UCSD-AML1 (cell line): ENCODE measurements around the gene TMEM151B.

ENCODE experiments used
- DNase-seq: peaks from one replicate; lab custom pipeline; 2025; ENCODE audit not compliant: unreplicated experiment; lab: John Stamatoyannopoulos, UW

The TMEM151B gene

DNA sequence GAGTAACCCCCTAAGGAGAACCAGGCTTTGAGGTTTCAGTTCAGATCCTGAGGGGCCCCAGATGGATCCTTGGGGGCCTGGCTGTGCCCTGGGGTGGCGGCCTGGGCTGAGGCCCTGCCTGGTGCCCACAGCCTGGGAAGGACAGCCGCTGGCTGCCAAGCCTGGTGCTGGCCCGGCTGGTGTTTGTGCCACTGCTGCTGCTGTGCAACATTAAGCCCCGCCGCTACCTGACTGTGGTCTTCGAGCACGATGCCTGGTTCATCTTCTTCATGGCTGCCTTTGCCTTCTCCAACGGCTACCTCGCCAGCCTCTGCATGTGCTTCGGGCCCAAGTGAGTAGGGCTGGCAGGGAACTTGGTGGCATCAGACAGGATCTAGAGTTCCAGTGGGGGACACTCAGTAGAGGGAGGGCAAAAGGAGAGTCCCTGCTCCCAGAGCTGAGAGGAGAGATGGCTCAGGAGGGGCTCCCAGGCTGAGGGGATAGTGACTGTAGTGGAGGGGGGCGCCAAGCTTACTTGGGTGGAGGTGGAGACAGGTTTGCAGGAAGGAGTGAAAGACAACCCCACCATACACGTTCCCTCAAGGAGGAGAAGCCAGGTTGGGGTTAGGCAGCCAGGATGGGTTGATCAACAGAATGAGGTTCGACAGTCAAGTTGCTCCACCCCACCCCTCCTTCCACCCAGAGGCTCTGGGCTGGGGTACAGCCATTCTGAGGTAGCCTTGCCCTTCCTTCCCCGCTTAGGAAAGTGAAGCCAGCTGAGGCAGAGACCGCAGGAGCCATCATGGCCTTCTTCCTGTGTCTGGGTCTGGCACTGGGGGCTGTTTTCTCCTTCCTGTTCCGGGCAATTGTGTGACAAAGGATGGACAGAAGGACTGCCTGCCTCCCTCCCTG, 37.3 kb upstream of the TMEM151B start:
- peak; percentile 65 for DNase-seq

DNA sequence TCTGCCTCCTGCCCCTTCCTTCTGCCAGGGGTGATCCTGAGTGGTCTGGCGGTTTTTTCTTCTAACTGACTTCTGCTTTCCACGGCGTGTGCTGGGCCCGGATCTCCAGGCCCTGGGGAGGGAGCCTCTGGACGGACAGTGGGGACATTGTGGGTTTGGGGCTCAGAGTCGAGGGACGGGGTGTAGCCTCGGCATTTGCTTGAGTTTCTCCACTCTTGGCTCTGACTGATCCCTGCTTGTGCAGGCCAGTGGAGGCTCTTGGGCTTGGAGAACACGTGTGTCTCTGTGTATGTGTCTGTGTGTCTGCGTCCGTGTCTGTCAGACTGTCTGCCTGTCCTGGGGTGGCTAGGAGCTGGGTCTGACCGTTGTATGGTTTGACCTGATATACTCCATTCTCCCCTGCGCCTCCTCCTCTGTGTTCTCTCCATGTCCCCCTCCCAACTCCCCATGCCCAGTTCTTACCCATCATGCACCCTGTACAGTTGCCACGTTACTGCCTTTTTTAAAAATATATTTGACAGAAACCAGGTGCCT, 36.6 kb upstream of the TMEM151B start:
- no peak for DNase-seq

DNA sequence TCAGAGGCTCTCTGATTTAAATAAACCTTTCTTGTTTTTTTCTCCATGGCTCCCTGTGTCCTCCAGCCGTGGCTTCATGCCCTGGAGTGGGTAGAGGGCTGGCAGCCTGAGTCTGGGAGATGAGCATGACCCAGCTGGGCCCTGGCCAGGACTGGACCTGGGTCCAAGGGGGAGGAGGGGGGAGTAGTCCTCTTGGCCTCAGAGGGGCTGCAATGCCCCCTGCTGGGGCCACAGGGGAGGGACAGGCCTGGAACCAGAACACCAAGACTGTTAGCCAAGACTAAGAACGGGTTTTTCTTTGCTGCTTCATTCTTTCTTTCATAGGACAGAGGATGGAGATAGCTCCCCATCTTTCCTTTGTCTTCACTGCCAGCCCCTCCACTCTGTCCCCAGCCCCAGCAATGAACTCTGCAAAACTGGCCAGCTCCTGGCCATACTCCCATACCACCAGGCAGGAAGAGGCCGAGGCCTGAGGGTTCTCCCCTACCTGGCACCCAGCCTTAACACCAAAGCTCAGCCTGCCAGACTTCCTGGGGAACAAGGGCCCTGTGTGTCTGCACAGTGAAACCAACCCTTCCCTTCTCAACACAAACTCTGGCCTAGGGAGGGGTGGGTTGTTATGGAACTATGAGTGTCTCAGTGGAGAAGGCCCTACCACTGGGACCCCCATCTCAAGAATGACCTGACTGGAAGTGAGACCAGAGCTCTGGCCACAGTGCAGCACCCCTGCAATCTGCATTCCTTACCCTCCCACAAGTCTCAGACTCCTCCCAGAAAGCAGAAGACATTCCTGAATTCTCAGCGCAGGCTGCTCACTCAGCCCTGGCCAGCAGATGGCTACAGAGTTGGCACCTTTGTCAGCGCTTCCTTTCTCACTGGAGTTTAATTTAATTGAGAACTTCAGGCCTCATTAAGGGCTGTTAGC, 35.9 kb upstream of the TMEM151B start:
- peak; percentile 49 for DNase-seq

DNA sequence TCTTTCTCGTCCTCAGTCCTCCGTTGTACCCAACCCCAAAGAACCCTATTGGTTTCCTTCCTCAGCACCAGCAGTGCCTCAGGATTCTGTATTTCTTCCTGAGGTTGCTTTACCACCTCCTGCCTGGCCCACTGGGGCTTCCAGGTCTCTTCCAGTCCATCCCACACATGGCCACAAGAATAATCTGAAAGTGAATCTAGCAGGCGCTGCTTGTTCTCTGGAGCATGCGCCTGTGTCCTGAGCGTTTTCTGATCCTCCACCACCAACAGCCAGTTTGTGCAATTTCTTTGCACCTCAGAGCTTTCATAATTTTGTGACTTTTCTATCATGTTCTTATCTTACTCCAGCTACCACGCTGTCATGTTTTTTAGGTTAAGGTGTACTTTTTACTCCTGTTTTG, 35.0 kb upstream of the TMEM151B start:
- DNase-seq = no peak

DNA sequence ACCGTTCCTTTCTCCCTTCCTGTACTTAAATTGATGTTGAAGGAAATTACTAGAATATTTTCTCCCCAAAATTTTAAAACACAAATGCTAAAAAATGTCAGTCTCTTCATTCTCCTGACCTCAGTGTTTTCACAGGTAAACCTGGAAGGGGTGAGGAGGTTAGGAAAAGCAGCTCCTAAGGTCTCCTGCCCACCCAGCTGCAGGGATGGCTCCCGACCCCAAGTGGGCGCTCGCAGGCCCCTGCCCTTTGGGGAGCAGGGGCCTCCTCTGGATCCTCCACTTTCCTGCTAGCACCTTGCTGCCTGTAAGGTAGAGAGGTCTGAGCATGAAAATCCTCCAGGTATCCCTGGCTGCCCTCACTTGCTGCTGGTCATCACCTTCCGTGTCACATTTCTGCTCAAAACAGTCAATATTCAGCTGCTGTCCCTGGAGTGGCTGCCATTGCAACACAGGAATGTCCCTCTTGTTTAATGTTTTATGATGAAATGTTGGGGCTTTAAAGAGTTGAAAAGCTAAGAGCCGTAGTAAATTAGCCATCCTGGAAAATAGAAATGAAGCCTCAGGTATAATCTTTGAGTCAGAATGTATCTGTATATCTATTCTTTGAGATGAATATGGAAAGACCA, 34.2 kb upstream of the TMEM151B start:
- no peak for DNase-seq

DNA sequence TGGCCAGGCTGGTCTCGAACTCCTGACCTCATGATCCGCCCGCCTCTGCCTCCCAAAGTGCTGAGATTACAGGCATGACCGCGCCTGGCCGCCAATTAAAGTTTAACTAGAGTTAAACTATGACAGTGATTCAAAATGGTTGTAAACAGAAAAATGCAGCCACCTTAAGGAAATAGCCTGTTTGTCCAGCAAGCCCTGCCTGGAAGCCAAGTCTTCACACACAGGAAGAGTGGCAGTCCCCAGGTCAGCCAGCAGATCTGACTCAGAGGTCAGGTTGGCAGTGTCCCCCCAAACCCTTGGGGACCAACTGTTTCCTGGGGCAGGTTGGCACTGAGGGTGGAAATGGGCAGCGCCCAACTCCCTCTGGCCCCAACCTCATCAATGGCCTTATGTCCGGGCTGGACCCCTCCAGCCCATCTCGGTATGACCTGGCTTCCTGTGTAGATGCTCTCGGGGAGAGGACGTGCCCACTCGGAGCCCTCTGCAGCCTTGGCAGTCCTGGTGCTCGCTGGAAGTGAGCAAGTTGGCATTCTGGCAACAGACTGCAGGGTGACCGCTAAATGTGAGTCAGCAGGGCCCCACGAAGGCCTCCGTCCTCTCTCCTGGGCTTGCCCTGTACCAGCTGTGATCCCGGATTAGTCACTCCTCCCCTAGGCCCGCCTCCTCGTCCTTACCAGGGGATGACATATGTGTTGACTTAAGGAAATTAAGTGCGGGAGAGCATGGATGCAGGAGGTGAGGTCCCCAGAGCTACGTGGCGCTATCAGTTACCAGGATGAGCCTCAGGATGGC, 33.0 kb upstream of the TMEM151B start:
- peak; percentile 80 for DNase-seq

DNA sequence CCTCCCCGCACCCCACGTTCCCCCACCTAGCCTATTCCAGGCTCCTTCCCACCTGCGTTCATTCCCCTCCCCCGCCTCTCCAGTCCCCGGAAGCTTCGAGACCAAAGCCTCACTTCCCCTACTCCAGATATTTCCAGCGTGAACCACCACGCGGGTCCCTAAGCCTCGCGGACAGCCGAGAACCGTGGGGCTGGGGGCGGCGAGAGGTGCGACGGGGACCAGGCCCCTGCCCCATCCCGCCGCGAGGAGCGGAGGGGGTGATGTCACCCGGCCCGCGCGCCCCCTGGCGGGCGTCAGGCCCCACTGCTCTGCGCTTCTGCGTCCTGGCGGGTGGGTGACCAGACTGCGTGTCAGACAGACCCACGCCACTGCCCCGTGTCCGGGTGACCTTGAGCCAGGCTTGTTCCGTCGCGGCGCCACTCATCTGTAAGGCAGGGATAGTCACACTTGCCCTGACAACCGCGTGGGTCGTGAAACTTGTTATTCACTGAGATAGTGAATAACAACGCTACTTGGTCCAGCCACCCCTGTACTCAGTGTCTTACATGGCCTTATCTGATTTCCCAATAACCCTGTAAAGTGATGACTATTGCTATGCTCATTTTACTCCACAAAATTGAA, 32.3 kb upstream of the TMEM151B start:
- peak; percentile 79 for DNase-seq

DNA sequence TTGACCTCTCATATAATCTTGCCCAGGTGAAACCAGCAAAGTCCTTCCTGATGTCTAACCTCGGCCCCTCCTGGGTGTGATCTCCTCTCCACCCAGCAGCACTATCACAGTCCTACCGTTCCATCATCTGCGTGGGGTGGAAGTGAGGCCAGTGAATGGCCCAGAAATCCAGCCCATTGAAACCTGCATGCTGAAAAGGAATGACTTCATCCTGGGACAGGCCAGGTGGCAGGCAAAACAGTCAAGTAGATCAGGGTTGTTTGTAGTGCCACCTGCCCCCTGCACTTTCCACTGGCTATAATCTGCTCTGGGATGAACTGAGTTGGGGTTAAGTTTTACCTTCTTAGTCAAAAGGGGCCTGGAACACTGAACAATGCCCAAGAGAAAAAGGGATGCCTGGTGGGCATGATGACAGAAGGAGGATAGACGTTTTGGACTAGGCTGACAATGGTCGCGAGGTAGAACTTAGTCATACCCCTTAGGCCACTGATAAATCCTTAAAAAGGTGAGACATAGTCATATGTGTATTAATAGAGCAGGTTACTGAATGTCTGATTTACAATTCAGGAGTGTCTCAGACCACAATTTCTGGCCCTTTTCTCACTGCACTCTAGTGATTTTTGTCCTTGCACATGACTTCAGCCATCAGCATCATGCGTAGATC, 31.4 kb upstream of the TMEM151B start:
- DNase-seq = no peak

DNA sequence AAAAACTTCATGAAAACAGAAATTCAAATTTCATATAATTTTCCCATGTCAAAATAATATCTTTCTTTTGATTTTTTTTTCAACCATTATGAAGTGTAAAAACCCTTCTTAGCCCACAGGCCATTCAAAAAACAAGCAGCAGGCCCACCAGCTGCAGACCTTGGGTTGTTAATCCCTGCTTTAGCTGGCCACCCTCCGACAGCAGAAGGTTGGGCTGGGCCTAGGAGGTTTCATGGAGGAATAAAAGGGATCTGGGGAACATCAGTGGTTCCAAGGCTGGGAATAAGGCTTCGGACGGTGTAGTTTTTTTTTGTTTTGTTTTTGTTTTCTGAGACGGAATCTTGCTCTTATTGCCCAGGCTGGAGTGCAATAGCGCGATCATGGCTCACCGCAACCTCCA, 26.9 kb upstream of the TMEM151B start:
- DNase-seq = no peak

DNA sequence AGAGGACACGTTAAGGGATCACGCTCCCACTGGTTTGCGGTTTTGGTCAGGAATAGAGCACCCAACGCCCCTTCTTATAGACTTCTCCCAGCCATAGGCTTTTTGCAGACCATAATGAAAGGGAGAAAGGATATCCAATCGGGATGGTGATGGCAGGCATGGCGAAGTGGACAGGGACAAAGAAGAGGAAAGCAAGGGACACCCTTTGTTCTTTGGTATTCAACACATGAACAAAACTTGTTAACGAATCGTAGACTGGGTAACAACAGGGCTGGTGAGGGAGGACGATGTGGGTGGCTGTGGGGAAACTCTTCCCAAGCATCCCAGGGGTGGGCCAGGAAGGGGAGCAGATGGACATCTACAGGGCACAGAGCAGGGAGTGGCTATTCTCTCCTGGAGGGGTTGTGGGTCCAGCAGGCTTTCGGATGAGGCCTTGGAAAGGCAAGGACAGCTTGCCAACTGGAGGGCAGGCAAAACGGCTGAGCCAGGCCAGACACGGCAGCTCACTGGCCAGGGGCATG, 24.8 kb upstream of the TMEM151B start:
- DNase-seq = no peak

DNA sequence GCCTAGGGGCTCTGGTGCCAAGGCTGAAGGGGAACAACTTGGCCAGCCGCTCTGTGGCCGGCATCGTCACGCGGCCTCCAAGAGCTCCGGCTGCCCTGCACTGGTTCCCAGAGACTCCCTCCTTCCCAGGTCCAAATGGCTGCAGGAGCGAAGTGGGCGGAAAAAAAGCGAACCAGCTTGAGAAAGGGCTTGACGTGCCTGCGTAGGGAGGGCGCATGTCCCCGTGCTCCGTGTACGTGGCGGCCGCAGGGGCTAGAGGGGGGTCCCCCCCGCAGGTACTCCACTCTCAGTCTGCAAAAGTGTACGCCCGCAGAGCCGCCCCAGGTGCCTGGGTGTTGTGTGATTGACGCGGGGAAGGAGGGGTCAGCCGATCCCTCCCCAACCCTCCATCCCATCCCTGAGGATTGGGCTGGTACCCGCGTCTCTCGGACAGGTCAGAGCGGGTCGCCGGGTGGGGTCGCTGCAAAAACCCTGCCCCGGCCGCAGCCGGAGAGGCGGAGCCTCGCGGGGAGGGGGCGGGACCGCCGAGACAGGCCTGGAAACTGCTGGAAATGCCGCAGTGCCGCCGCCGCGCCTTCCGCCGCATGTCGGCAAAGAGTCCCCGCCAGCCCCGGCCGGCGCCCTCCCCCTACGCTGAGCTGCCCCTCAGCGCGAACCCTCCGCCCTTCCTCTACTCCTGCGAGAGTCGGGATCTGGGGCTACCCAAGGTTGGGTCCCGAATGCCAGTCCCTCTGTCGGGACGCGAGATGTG, 24.2 kb upstream of the TMEM151B start:
- DNase-seq = peak; percentile 87

DNA sequence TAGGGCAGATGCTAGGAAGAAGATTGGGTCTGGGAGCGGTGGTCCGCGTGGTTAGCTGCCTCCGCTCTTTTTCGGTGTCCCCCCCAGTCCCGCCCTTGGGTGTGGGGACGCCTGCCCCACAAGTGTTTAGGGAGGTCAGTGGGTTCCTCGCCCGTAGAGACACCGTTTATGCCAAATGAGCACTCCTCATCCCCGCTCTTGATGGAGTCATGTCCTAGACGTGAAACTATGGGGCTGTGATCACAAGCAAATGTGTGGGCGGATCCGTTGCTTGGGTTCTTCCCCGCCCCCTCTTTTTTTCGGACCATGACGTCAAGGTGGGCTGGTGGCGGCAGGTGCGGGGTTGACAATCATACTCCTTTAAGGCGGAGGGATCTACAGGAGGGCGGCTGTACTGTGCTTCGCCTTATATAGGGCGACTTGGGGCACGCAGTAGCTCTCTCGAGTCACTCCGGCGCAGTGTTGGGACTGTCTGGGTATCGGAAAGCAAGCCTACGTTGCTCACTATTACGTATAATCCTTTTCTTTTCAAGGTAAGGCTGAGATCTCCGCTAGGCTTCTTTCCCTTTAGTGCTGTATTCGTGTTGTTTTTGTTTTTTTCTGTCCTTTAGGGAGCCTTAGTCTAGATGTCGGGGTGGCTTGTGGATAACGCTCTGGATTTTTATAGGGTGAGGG, 23.4 kb upstream of the TMEM151B start, which contains the start of gene HSP90AB1:
TSS of gene HSP90AB1 (plus strand) at position 439 of the 675 bp plus-strand sequence. CDS start 1,529 bp downstream, outside the sequence.
- peak; percentile 92 for DNase-seq

DNA sequence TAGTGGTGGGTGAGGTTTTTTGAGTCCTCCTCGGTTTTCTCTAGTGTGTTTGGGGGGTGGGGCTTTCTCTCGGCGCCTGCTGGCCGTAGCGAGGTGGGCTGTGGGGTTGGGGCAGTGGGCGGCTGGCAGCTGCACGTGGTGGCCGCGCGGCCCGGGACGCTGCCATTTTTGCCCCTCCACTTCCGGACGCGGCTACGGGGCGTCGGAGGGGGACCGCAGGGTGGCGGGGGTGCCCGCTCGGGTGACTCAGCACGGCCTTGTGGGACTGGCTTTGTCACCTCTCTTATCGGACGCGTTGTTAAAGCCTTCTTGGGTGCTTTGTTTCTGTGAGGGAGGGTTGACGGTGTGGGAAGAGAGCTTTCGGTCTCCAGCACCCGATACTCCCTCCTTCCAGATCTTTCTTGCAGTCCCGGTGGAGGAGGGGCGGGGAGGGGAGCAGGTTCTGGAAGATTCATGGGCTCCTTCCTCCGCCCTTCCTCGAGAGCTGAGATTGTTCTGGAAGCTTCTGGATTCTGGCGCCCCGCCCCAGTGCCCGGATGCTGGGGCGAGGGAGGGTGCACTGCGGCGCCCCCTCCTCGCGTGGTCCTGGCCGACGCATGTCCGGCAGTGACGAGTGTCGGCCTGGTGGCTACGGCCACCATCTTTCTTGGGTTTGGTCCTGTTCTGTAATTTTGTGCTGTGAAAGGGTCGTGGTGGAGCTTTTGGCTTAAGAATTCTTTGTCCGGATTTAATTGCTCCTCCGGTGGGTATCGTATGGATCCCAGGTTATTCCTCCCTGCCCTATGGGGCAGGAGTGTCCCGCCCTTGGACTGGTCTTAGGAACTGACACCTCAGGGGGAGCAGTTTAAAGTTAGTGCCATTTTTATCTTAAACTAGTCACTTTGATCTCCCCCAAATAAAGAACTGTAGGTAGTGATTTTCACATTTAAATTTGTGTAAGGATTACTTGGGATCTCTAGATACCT, 22.6 kb upstream of the TMEM151B start:
- peak; percentile 82 for DNase-seq

DNA sequence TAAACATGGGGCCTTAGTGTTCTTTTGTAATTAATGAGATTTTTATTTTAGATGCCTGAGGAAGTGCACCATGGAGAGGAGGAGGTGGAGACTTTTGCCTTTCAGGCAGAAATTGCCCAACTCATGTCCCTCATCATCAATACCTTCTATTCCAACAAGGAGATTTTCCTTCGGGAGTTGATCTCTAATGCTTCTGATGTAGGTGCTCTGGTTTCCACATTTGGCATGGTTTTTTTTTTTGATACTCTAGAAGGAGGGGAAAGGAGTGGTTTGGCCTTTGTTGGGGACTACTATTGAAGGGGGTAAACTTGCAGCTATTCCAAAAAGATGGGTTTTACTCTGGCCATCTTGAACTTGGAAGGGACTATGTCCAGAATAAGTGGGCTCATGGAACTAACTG, 21.7 kb upstream of the TMEM151B start:
- no peak for DNase-seq

DNA sequence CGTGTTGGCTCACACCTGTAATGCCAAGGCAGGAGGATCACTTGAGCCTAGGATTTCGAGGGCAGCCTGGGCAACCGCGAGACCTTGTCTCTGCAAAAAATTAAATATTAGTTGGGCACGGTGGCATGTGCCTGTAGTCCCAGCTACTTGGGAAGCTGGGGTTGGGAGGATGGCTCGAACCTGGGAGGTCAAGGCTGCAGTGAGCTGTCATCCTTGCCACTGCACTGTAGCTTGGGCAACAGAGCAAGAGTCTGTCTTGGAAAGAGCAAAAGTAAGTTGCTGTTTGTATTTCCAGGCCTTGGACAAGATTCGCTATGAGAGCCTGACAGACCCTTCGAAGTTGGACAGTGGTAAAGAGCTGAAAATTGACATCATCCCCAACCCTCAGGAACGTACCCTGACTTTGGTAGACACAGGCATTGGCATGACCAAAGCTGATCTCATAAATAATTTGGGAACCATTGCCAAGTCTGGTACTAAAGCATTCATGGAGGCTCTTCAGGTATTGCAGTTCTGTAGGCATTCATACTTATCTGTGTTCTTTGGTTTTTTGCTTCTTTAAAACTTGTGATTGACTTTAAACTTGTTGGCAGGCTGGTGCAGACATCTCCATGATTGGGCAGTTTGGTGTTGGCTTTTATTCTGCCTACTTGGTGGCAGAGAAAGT, 21.0 kb upstream of the TMEM151B start:
- no peak for DNase-seq

DNA sequence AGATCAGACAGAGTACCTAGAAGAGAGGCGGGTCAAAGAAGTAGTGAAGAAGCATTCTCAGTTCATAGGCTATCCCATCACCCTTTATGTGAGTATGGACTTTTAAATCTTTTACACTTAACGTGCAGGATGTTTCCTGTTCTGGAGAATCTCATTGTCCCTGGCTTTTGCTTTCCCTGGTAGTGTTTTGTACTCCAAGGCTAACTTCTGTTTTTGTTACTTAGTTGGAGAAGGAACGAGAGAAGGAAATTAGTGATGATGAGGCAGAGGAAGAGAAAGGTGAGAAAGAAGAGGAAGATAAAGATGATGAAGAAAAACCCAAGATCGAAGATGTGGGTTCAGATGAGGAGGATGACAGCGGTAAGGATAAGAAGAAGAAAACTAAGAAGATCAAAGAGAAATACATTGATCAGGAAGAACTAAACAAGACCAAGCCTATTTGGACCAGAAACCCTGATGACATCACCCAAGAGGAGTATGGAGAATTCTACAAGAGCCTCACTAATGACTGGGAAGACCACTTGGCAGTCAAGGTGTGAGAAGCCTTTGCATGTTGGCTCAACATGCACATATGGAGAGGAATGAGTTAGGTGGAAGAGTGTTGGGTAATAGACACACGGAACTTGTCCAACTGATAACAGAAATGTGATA, 20.1 kb upstream of the TMEM151B start:
- DNase-seq = no peak
